T-helper 1 cell treated with Interleukin-12 subunit alpha and Interleukin-12 subunit beta and Interleukin-4 antibody, amounts not matched to agents 30 ng/mL and 1 ng/mL, for 36 hours (primary cell): ENCODE data around the gene CUX1. TPM values are rescaled to one million over a fixed set of nuclear protein-coding genes. Genes with fewer than 3 reads are reported as not detected.
"Not testable (repeated sequence)": the region's sequence is repeated elsewhere in the genome, so short reads cannot be mapped to it uniquely, and the experiment has no call there.

Experiments used
- intact Hi-C: fragments of 100-400 bp; cut with micrococcal nuclease; formaldehyde crosslinking; loops from one replicate; pipeline ENCODE4 v1.15.1; 2024
- total RNA-seq: library from RNA; stranded (reverse); gene quantifications from 2 replicates; pipeline ENCODE4 v1.2.3, GENCODE V29; 2022

Gene CUX1
- total RNA-seq, 1 donor from 2014 or later, result 24.5 TPM

- intact Hi-C loops, result no loop called here
These were observed 49.8 kb downstream of the CUX1 start for GRCh38 chr7:101867265-101867664.

DNA sequence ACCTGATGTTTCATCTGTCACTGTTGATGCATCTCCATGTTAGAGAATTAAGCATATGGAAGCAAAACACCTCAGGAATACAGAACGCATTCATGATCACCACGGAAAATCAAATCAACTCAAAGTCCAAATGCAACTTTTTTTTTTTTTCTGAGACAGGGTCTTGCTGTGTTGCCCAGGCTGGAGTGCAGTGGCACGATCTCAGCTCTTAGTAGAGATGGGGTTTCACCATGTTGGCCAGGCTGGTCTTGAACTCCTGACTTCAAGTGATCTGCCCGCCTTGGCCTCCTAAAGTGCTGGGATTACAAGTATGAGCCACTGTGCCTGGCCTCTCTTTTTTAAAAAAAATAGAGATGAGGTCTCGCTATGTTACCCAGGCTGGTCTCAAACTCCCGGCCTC is 50.3 kb downstream of the CUX1 start:
- intact Hi-C loops, result not testable (repeated sequence)

GRCh38 chr7:101868191-101868950 is 50.9 kb downstream of the CUX1 start:
- intact Hi-C loops, result no loop called here

DNA sequence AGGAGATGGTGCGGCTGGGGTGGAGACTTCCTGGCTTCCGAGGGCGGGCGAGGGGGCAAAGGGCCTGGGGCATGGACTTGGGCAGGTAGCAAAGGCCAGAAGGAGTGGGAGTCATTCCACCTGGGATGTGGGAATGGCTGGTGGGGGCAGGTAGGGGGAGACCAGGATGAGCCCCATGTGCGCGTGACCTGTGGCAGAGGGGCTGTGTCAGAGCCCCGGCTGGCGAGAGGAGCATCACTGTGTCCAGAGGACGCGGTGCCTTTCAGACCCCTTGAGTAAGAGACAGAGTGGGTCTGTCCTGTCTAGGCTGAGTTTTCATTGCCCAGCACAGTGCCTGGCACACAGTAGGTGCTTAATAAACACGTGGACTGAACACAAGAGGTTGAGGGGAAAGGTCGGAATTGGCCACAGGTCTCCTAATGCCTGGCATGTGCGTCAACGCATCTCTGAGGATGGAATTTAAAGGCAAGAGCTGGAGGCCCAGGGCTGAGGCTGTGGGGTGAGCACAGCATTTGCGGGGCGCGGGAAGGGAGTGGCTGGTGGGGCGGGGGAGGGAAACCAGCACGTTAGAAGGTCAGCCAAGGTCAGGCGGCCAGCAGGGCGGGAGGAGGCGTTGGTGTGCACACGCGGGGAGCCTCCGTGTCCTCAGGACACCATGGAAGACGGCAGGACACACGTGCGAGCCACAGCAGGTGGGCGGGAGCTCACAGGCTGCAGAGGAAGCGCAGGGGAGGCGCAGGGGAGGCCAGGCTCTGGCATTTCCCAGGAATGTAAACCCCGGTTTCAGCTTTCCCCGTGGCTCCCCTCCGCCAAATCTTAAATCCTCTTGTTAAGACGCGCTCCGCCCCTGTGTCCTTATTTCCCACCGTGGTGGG is 51.8 kb downstream of the CUX1 start:
- intact Hi-C loops, result no loop called here

GRCh38 chr7:101869901-101870290 is 52.5 kb downstream of the CUX1 start:
- intact Hi-C loops, result no loop called here

DNA sequence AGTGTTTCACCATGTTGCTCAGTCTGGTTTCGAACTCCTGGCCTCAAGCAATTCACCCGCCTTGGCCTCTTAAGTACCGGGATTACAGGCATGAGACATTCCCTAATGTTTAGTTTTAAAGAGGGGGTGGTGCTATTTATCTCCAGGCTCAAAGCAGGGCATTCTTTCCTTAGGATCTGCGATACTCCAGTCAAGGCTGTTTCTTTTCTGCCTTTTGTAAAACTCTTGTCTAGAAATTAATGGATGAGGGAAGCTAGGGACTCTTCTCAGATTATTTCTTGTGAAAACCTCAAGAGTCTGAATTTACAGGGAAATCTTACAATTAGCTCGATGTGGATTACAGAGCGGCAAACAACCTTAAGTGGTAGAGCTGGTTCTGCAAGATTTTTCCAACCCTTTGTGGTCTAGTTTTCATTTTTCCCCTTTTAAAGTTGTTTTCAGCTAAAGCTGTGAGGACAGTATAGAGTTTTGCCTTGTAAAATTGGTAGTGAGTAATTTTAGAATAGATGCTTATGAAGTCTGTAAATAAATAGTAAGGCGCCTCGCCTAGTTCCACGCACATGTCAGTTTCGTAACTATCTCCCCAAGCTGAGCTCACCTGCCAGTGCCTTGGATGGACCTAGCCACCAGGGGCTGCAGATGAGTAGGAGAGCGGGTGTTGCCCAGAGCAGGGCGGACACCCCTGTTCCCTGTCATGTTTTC is 53.1 kb downstream of the CUX1 start:
- intact Hi-C loops, result no loop called here

GRCh38 chr7:101871351-101871750 is 53.9 kb downstream of the CUX1 start:
- intact Hi-C loops, result no loop called here

GRCh38 chr7:101874028-101874427 is 56.6 kb downstream of the CUX1 start:
- intact Hi-C loops, result no loop called here

- intact Hi-C loops, result no loop called here
These were observed 57.9 kb downstream of the CUX1 start for GRCh38 chr7:101875283-101875846.

DNA sequence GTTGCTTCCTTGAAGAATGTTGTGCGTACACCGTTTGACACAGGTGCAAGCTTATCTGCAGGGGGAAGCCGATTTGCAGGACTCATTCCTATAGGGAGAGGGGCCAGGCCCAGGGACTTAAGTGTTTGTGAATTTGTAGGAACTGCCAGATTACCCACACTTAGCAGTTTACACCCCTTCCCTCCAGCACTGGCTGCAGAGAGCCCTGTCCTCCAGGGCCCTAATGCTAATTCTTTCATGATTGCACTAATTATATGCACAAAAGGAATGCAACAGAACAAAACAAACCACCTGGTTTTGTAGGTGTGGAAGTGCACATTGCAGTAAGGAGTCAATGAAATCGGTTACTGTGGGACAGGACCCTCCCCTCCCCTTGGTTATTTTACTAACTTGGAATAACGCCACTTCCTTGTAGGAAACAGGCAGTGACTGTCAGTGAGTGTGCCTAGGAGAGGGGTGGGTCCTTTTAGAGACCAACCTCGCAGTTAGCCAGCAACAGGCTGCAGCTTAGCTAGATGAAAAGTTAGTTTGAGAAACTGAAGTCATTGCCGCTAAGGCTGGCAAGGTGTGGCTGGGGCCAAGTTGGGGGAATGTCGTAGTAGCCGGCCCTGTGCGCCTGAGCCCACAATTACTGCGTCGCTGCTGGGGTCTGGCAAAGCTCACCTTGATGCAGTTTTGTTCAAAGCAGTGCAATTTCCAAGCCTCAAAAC is 60.6 kb downstream of the CUX1 start:
- intact Hi-C loops, result no loop called here

DNA sequence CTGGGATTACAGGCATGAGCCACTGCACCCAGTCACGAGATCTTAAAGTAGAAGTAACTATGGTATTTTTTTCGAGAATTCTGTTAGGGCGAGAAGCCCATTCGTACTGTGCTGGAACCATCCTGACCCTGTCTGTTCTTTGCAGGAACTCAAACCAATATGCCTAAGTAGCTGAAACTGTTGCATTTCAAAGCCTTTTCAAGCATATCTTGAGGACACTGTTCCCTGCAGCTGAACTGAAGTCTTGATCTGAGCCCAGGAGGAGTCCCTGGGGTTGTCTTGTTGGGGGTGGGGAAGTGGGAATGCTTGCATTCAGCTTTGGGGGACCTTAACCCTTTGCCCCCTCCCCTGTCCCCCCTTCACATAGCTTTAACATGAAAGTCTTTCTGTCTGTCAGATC is 61.5 kb downstream of the CUX1 start:
- intact Hi-C loops, result no loop called here

GRCh38 chr7:101879565-101879964 is 62.1 kb downstream of the CUX1 start:
- intact Hi-C loops, result no loop called here

DNA sequence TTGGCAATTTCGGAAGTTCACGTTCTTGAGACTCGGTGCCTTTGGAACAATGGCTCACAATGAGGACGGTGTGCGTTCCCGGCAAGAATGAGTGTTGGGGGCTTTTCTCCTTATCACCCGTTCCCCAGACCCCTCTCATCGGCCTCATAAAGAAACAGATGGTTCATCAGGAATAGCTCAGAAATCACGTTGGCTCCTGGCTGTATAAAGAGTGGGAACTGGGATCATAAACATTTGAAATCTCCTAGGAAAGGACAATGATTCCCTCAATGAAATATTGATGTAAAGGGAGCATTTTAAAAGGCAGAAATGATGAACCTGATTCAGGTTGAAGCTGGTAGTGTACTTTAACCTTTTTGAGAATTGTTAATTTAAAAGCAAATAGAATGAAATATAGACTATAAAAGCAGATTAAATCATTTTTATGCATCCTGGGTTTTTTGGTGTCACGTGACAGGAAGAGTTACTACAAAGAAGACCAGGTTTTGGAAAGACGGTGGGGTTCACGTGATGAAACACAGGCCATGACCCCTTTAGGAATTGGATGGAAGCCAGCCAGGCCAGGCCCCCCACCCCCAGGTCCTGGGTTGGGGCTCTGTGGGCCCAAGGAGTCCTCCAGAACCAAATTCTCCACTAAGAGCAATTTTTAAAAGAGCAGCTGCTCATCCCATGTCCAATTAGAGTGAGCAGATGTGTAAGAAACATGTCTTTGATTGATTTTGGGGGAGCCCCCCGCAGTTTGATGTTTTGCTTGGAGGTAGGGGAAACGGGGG is 63.0 kb downstream of the CUX1 start:
- intact Hi-C loops, result no loop called here

- intact Hi-C loops, result no loop called here
These were observed 64.6 kb downstream of the CUX1 start for GRCh38 chr7:101882005-101882421.

DNA sequence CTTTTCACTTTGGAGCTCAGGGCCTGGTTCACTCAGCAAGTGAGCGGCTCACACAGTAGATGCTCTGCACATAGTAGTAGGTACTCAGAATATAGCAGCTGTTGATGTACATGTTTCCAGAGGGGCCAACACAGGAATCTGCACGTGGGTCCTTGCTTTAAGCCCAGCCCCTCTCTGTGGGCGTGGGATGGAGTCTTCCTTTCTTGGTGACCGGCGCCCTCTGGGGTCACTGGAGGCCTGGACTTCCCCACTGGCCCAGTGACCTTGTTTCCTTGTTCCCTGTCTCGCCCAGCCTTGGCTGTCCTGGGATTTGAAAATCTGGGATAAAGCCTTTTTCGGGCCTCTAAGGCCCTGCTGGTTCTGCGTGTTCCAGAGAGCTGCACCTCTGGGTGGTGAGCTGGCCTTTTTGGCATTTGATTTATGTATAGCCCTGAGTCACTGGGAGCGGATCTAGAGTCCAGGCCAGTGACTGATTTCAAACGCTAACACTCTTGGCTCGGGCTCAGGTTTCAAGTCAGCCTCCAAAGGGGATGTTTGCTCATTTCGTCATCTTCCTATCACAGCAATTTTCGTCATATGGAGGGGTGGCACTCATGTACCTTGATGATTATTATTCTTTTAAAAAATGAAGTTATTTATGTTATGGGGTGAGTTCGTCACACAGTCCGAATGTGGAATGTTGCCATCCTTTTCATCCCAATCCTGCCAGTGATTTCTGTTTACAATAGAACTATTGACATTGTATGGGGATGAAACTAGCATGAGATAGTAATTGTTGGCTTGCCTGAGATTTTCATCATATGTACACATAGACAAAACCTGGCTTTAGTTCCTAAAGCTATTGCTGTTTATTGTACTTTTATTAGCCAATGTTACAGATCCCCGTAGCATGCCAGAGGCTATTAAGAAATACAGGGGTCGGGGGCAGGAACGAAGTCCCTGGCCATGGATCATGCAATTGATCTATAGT is 65.5 kb downstream of the CUX1 start:
- intact Hi-C loops, result no loop called here

DNA sequence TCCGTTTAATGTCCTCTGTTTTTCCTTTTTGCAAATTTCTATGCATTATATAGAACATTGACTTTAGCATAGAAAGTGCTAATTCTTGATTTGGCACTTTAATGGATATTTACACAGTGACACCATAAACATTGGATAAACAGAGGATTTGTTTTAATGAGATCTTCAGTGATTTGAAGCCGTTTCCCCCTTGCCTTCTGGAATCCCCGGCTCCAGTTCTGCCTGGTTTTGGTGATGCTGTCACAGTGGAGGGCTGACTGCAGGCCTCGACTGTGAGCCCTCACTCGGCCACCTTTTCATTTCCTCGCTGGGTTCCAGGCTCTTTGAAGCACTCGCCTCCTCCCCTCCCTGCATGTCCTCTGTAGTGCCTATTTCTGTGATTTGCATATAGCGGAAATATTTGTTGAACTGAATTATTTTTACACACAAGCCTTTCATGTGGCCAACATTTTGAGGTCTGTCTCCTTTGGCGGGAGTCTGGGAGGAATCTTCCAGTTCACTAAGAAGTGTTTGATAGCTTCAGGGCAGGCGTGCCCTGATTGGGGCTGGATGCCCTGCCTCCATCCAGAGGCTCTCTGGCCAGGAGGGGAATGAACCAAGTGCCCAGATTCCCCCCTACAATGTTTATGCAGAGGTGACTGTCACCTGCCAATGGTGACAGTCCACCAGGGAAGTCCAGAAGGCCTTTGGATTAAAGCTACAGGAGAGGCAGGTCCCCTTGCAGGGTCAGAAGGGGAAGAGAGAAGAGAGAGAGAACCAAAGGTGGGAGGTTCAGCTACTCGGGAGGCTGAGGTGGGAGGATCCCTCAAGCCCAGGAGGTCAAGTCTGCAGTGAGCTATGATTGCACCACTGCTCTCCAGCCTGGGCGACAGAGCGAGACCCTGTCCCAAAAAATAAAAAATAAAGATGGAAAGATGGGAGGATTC is 67.5 kb downstream of the CUX1 start:
- intact Hi-C loops, result no loop called here

GRCh38 chr7:101885597-101885955 is 68.2 kb downstream of the CUX1 start:
- intact Hi-C loops, result no loop called here

- intact Hi-C loops, result not testable (repeated sequence)
These were observed 69.9 kb downstream of the CUX1 start for GRCh38 chr7:101887352-101887751.
